Measurements from ENCODE around the gene TTLL11. TPM values are rescaled to one million over a fixed set of nuclear protein-coding genes. Genes with fewer than 3 reads are reported as not detected.

TTLL11 gene
- total and polyA plus RNA-seq, 2 of the 8 experiments (the other 6 are each of a cell fraction or from before 2014, with no cell fraction given), result 0.56 to 0.80 TPM

DNA sequence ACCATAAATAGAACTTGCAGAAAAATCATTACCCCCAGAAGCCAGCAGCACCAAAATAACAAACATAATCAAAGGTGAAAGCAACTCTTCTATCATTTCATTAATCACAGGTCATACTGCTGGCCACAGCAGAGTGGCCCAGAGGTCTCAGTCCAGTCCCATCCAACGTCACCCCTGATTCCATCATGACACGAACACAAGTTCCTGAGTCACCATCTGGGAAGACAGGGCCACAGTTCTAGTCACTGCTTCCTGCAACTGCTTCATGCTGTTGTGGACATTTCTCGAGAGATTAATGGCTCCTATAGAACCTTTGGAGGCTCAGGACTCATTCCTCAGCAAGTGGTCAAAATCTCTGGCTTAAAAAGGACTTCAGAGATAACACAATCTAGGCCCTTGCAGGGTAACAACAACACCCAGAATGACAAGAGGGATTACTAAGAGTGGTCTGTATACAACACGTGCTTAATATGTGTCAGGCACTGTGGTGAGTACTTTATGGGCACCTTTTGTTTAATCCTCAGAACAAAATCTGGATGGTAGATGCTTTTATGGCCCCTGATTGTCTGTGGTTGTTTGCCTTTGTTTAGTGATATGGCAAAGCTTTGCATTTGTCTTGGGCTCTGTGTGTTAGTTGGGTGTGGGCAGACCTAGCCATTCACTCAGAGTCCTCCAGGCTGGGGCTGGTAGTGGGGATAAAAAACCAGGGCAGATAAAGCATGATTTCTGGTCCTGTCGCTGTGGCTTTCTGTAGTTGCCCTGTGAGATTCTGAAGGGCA is 257.3 kb downstream of the TTLL11 start:
- Histone ChIP-seq H3K18ac (ENCODE audit: extremely low read depth, low read length) (no peak overlapping the region), H3K14ac (ENCODE audit: insufficient read length) (no peak overlapping the region), H3K36me3 (ENCODE audit: control insufficient read depth in 2 of 4, insufficient read depth in 4 of 4, low read length in 3 of 4) (no peaks in the 10 kb centered on the region), H4K20me1 (replicated peaks in 1 of 2; ENCODE audit: control insufficient read depth in 1 of 2, insufficient read depth in 2 of 2, low read length in 2 of 2) (no peaks in the 10 kb centered on the region), H3K79me1 (ENCODE audit: low read depth, low read length) (no peaks in the 10 kb centered on the region), H4K5ac (ENCODE audit: insufficient read length, low read depth, low read length) (no peak overlapping the region), H4K91ac (replicated peaks; ENCODE audit: insufficient read length, low read length) (no peak overlapping the region), H2AFZ (ENCODE audit: low read length) (no peak overlapping the region), H3K4me1 (replicated peaks in 1 of 4; ENCODE audit: control insufficient read depth in 3 of 4, insufficient read depth in 4 of 4, low read length in 3 of 4) (no peaks in the 10 kb centered on the region; a peak in 1 of 7 replicates), H3K4me2 (ENCODE audit: insufficient read depth in 1 of 2, low read depth in 2 of 2, low read length in 2 of 2) (no peak overlapping the region), H4K8ac (ENCODE audit: extremely low read depth, insufficient read depth, low read length) (no peak overlapping the region), H3K23ac (ENCODE audit: insufficient read length) (no peak overlapping the region), H2BK5ac (ENCODE audit: low read depth, low read length) (no peak overlapping the region), H3K27me3 (replicated peaks in 1 of 4; ENCODE audit: control insufficient read depth in 3 of 4, extremely low read depth in 1 of 4, insufficient read depth in 3 of 4, low read length in 3 of 4) (no peaks in the 10 kb centered on the region), H3K27ac (ENCODE audit: low read depth, low read length) (no peak overlapping the region), H2BK20ac (ENCODE audit: low read length) (no peak overlapping the region), H2BK15ac (ENCODE audit: low read length) (no peak overlapping the region), H3K9ac (replicated peaks in 1 of 4; ENCODE audit: extremely low read depth in 1 of 4, low read depth in 3 of 4, low read length in 3 of 4) (no peak overlapping the region), H3K4ac (replicated peaks; ENCODE audit: insufficient read length, low read depth, low read length) (no peak overlapping the region), H2AK5ac (ENCODE audit: low read depth, low read length) (no peak overlapping the region), H3K4me3 (ENCODE audit: extremely low read depth in 1 of 4, insufficient read depth in 2 of 4, low read depth in 3 of 4, low read length in 4 of 4) (no peak overlapping the region), H2BK120ac (replicated peaks; ENCODE audit: low read depth, low read length) (no peak overlapping the region), H3K79me2 (ENCODE audit: control insufficient read depth in 1 of 2, insufficient read depth in 2 of 2, low read length in 2 of 2) (no peaks in the 10 kb centered on the region), H3K9me3 (ENCODE audit: insufficient read depth in 2 of 2, low read depth in 1 of 2, low read length in 1 of 2) (no peaks in the 10 kb centered on the region), H2BK12ac (ENCODE audit: low read depth, low read length) (no peak overlapping the region), H3K56ac (replicated peaks; ENCODE audit: insufficient read length, low read depth, low read length) (no peak overlapping the region), H3K23me2 (ENCODE audit: low read depth, low read length) (no peaks in the 10 kb centered on the region)
- no peak for FAIRE-seq
- ChIA-PET POLR2A (ENCODE audit: partially characterized antibody) (interaction anchor here (1.2 kb wide), 1 partner anchor 15 kb away, joined by 3 read pairs; no protein-coding TSS in a partner anchor), CTCF (ENCODE audit: partially characterized antibody) (interaction anchor here (0.8 to 1.3 kb wide), 3 partner anchors 24 to 26 kb away, joined by 3 to 4 read pairs (median 3); no protein-coding TSS in a partner anchor)
- 81% methylated on average over 5 of the region's 5 CpGs; no CpG with 5 or more reads in 1 of the 2 experiments for WGBS, 2 experiments (ENCODE audit: extremely low coverage in 1 of 2, insufficient coverage in 1 of 2, insufficient read length in 1 of 2, insufficient replicate concordance in 2 of 2, low coverage in 1 of 2, low lambda C conversion rate in 2 of 2, missing lambda C conversion rate in 1 of 2)
- peak in 1 of 2 experiments; percentile 24 for DNase-seq (ENCODE audit: low read depth in 1 of 2, low spot score in 2 of 2)
- TF ChIP-seq CBX5 (IDR thresholded peaks at IDR 0.05; ENCODE audit: low read depth, low read length) (no peak), TAF1 (IDR thresholded peaks at IDR 0.05; ENCODE audit: low read depth, low read length) (no peak), RFX5 (IDR thresholded peaks at IDR 0.05; ENCODE audit: borderline replicate concordance, low read depth, low read length) (no peak), JUND (IDR thresholded peaks at IDR 0.05; ENCODE audit: low read length) (no peak), CHD1 (IDR thresholded peaks at IDR 0.05; ENCODE audit: low read depth, low read length) (no peak), POLR2AphosphoS5 (IDR thresholded peaks at IDR 0.05; ENCODE audit: low read depth, low read length) (no peak), RBBP5 (IDR thresholded peaks at IDR 0.05; ENCODE audit: borderline replicate concordance, low read depth, low read length) (no peak), RXRA (IDR thresholded peaks at IDR 0.05; ENCODE audit: insufficient read depth, low read depth, low read length) (no peak), NANOG (IDR thresholded peaks at IDR 0.05; ENCODE audit: insufficient read depth, low read depth, low read length, poor library complexity, severe bottlenecking) (no peak)
- TF ChIP-seq, protein P1, sequence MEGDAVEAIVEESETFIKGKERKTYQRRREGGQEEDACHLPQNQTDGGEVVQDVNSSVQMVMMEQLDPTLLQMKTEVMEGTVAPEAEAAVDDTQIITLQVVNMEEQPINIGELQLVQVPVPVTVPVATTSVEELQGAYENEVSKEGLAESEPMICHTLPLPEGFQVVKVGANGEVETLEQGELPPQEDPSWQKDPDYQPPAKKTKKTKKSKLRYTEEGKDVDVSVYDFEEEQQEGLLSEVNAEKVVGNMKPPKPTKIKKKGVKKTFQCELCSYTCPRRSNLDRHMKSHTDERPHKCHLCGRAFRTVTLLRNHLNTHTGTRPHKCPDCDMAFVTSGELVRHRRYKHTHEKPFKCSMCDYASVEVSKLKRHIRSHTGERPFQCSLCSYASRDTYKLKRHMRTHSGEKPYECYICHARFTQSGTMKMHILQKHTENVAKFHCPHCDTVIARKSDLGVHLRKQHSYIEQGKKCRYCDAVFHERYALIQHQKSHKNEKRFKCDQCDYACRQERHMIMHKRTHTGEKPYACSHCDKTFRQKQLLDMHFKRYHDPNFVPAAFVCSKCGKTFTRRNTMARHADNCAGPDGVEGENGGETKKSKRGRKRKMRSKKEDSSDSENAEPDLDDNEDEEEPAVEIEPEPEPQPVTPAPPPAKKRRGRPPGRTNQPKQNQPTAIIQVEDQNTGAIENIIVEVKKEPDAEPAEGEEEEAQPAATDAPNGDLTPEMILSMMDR (IDR thresholded peaks at IDR 0.05; ENCODE audit: control extremely low read depth in 1 of 3, insufficient read depth in 1 of 3, low read depth in 1 of 3, low read length in 3 of 3), result no peak

Measured in H1 (cell line).